HEK293 (cell line): Measurements from ENCODE around the gene ZNF23.

Source experiments
- CTCF ChIA-PET: fragments of 350-600 bp; formaldehyde crosslinking; extraction: SDS; loops from one replicate; lab custom pipeline; 2021; ENCODE audit warnings: antibody characterized with exemption; lab: Yijun Ruan, JAX
- POLR2A ChIA-PET: fragments of 300-600 bp; formaldehyde crosslinking; extraction: SDS; loops from one replicate; lab custom pipeline; 2020; ENCODE audit warnings: antibody characterized with exemption, inconsistent platforms; lab: Yijun Ruan, JAX
- H3K27ac ChIP-seq: fragments of 200-500 bp; sonication (Bioruptor generic); 2 replicates; pipeline ENCODE4 v1.5.1; 2014; ENCODE audit warnings: low read depth, low read length, control low read depth, inconsistent platforms; ENCODE audit errors: extremely low read depth
- H3K36me3 ChIP-seq, 2 experiments: fragments of 200-500 bp in 1 of 2; sonication (Bioruptor generic) in 1 of 2; 1 replicate in 1 of 2; 2 replicates in 1 of 2; pipeline ENCODE4 v1.5.1; 2014 to 2017; ENCODE audit warnings: inconsistent platforms in 2 of 2, low read length in 2 of 2; ENCODE audit not compliant: control insufficient read depth in 2 of 2, insufficient read depth in 1 of 2
- H3K4me1 ChIP-seq: fragments of 200-500 bp; sonication (Bioruptor generic); 2 replicates; pipeline ENCODE4 v1.5.1; 2014; ENCODE audit warnings: mild to moderate bottlenecking, low read length, inconsistent platforms; ENCODE audit not compliant: control insufficient read depth, insufficient read depth
- H3K4me3 ChIP-seq: 2 replicates; pipeline ENCODE4 v1.5.1; 2011; ENCODE audit warnings: low read depth, mild to moderate bottlenecking, control low read depth, low read length, moderate library complexity
- H3K9me3 ChIP-seq: fragments of 200-500 bp; sonication (Bioruptor generic); 2 replicates; pipeline ENCODE4 v1.5.1; 2014; ENCODE audit warnings: low read depth, low read length, inconsistent platforms; ENCODE audit not compliant: control insufficient read depth, insufficient read depth
- KLF16 ChIP-seq: fragments of 450-650 bp; formaldehyde crosslinking; IDR thresholded peaks from 2 replicates; pipeline ENCODE4 v1.5.1; 2017; ENCODE audit warnings: missing biosample characterization, missing genetic modification characterization
- MYNN ChIP-seq: fragments of 450-650 bp; formaldehyde crosslinking; IDR thresholded peaks from 2 replicates; pipeline ENCODE4 v1.5.1; 2016; ENCODE audit warnings: missing biosample characterization, missing genetic modification characterization, borderline replicate concordance
- PATZ1 ChIP-seq: fragments of 450-650 bp; formaldehyde crosslinking; IDR thresholded peaks from 2 replicates; pipeline ENCODE4 v1.5.1; 2016; ENCODE audit warnings: missing biosample characterization, missing genetic modification characterization
- PRDM10 ChIP-seq: fragments of 450-650 bp; formaldehyde crosslinking; IDR thresholded peaks from 2 replicates; pipeline ENCODE4 v1.5.1; 2016; ENCODE audit warnings: missing biosample characterization, missing genetic modification characterization
- SP7 ChIP-seq: fragments of 450-650 bp; formaldehyde crosslinking; IDR thresholded peaks from 2 replicates; pipeline ENCODE4 v1.5.1; 2016; ENCODE audit warnings: missing biosample characterization, missing genetic modification characterization
- YY1 ChIP-seq: fragments of 450-650 bp; formaldehyde crosslinking; IDR thresholded peaks from 2 replicates; pipeline ENCODE4 v1.5.1; 2018; ENCODE audit warnings: missing biosample characterization, missing genetic modification characterization
- ZNF146 ChIP-seq: fragments of 450-650 bp; formaldehyde crosslinking; IDR thresholded peaks from 2 replicates; pipeline ENCODE4 v1.5.1; 2016; ENCODE audit warnings: missing biosample characterization, missing genetic modification characterization
- ZNF426 ChIP-seq: fragments of 450-650 bp; formaldehyde crosslinking; IDR thresholded peaks from 2 replicates; pipeline ENCODE4 v1.5.1; 2017; ENCODE audit warnings: missing biosample characterization, missing genetic modification characterization, mild to moderate bottlenecking, inconsistent platforms, moderate library complexity
- ZNF701 ChIP-seq: fragments of 450-650 bp; formaldehyde crosslinking; IDR thresholded peaks from 2 replicates; pipeline ENCODE4 v1.5.1; 2016; ENCODE audit warnings: missing biosample characterization, missing genetic modification characterization
- ZNF707 ChIP-seq: fragments of 450-650 bp; formaldehyde crosslinking; IDR thresholded peaks from 2 replicates; pipeline ENCODE4 v1.5.1; 2016; ENCODE audit warnings: missing biosample characterization, missing genetic modification characterization
- ZNF837 ChIP-seq: fragments of 450-650 bp; formaldehyde crosslinking; IDR thresholded peaks from 2 replicates; pipeline ENCODE4 v1.5.1; 2016; ENCODE audit warnings: missing biosample characterization, missing genetic modification characterization
- ZSCAN18 ChIP-seq: fragments of 450-650 bp; formaldehyde crosslinking; IDR thresholded peaks from 2 replicates; pipeline ENCODE4 v1.5.1; 2016; ENCODE audit warnings: missing biosample characterization, missing genetic modification characterization
- TF ChIP-seq, protein P1 (sequence below): fragments of 450-650 bp; formaldehyde crosslinking; IDR thresholded peaks from 2 replicates; pipeline ENCODE4 v1.5.1; 2016; ENCODE audit warnings: missing biosample characterization, missing genetic modification characterization
- TF ChIP-seq, protein P2 (sequence below): fragments of 450-650 bp; formaldehyde crosslinking; IDR thresholded peaks from 2 replicates; pipeline ENCODE4 v1.5.1; 2017; ENCODE audit warnings: missing biosample characterization, missing genetic modification characterization
- TF ChIP-seq, protein P3 (sequence below): fragments of 450-650 bp; formaldehyde crosslinking; IDR thresholded peaks from 2 replicates; pipeline ENCODE4 v1.5.1; 2016; ENCODE audit warnings: missing biosample characterization, missing genetic modification characterization, low read depth

The ZNF23 gene

DNA sequence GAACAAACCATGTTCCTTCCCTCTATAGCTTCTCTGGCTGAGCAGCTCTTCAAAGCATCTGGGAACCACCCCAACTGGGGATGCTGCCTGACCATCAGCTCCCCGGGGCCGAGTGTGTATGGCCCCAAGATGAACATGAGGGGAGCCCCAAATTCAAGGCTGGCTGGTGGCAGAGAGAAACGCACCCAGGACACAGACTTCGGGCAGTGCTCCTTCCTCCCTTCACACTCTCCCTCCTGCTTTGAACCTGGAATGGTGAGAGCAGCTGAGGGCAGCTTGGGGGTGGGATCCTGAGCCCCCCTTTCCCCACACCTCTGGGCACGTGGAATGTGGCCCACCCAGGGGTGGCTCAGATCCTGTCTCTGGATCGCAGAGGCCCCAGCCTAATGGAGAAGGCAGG is 37.4 kb downstream of the ZNF23 start:
- H3K9me3 ChIP-seq: no peaks in the 10 kb centered on the region
- no peak overlapping the region for H3K4me3 ChIP-seq
- H3K27ac ChIP-seq: no peak overlapping the region
- H3K36me3 ChIP-seq: no peaks in the 10 kb centered on the region
- TF ChIP-seq, protein P1, sequence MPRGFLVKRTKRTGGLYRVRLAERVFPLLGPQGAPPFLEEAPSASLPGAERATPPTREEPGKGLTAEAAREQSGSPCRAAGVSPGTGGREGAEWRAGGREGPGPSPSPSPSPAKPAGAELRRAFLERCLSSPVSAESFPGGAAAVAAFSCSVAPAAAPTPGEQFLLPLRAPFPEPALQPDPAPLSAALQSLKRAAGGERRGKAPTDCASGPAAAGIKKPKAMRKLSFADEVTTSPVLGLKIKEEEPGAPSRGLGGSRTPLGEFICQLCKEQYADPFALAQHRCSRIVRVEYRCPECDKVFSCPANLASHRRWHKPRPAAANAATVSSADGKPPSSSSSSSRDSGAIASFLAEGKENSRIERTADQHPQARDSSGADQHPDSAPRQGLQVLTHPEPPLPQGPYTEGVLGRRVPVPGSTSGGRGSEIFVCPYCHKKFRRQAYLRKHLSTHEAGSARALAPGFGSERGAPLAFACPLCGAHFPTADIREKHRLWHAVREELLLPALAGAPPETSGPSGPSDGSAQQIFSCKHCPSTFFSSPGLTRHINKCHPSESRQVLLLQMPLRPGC (tag by site-specific recombination): no peak
- TF ChIP-seq PATZ1 (tag by site-specific recombination) (no peak), KLF16 (tag by site-specific recombination) (no peak), YY1 (tag by site-specific recombination) (no peak), SP7 (tag by site-specific recombination) (no peak), ZNF146 (tag by site-specific recombination) (no peak), ZNF701 (tag by site-specific recombination) (no peak), ZSCAN18 (no peak), ZNF837 (no peak), PRDM10 (no peak), ZNF426 (tag by site-specific recombination) (no peak), MYNN (no peak), ZNF707 (tag by site-specific recombination) (no peak)
- TF ChIP-seq, protein P2, sequence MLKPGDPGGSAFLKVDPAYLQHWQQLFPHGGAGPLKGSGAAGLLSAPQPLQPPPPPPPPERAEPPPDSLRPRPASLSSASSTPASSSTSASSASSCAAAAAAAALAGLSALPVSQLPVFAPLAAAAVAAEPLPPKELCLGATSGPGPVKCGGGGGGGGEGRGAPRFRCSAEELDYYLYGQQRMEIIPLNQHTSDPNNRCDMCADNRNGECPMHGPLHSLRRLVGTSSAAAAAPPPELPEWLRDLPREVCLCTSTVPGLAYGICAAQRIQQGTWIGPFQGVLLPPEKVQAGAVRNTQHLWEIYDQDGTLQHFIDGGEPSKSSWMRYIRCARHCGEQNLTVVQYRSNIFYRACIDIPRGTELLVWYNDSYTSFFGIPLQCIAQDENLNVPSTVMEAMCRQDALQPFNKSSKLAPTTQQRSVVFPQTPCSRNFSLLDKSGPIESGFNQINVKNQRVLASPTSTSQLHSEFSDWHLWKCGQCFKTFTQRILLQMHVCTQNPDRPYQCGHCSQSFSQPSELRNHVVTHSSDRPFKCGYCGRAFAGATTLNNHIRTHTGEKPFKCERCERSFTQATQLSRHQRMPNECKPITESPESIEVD: no peak
- TF ChIP-seq, protein P3, sequence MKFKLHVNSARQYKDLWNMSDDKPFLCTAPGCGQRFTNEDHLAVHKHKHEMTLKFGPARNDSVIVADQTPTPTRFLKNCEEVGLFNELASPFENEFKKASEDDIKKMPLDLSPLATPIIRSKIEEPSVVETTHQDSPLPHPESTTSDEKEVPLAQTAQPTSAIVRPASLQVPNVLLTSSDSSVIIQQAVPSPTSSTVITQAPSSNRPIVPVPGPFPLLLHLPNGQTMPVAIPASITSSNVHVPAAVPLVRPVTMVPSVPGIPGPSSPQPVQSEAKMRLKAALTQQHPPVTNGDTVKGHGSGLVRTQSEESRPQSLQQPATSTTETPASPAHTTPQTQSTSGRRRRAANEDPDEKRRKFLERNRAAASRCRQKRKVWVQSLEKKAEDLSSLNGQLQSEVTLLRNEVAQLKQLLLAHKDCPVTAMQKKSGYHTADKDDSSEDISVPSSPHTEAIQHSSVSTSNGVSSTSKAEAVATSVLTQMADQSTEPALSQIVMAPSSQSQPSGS (tag by site-specific recombination): no peak
- TF ChIP-seq, all 188 proteins: peak for 0
- POLR2A ChIA-PET: no interaction called here
- H3K4me1 ChIP-seq: no peaks in the 10 kb centered on the region
- CTCF ChIA-PET: interaction anchor here (11.6 kb wide), 1 partner anchor 12 kb away, joined by 77 read pairs; no protein-coding TSS in a partner anchor
